Motor neuron (in vitro differentiated cells): ENCODE data around the gene CFAP58. TPM values are rescaled to one million over a fixed set of nuclear protein-coding genes. Genes with fewer than 3 reads are reported as not detected.

Experiments
- ATAC-seq, 8 experiments: fragments of 200-7000 bp; cut with Tn5 transposase; replicated peaks in 6 of 8; 2 replicates each; pipeline ENCODE4 v1.8.0; 2021; ENCODE audit warnings: mild to moderate bottlenecking in 8 of 8, moderate library complexity in 8 of 8
- H3K27ac ChIP-seq, 2 donors: fragments of 250-450 bp; sonication (Bioruptor Pico); 2 replicates each; pipeline ENCODE4 v1.9.0; 2021; ENCODE audit warnings: antibody characterized with exemption in 2 of 2, mild to moderate bottlenecking in 2 of 2, moderate library complexity in 1 of 2
- H3K4me1 ChIP-seq, 2 donors: fragments of 250-450 bp; sonication (Bioruptor Pico); replicated peaks in 1 of 2; 2 replicates each; pipeline ENCODE4 v1.6.1; 2021; ENCODE audit warnings: antibody characterized with exemption in 2 of 2, mild to moderate bottlenecking in 2 of 2, moderate library complexity in 1 of 2
- H3K4me3 ChIP-seq, 5 donors: fragments of 250-450 bp; sonication (Bioruptor Pico); 2 replicates each; pipeline ENCODE4 v1.9.0; 2021; ENCODE audit warnings: antibody characterized with exemption in 5 of 5, mild to moderate bottlenecking in 5 of 5, moderate library complexity in 4 of 5
- WGBS, 10 experiments: fragments of 450-650 bp; shearing (Covaris generic); methylation state at CpG; one replicate each; pipeline ENCODE4 v1.0.0; 2022; 5-methylcytosine and 5-hydroxymethylcytosine counted together
- in situ Hi-C, 9 experiments: fragments of 400-800 bp; cut with MboI; loops; one replicate each; pipeline ENCODE4 v1.15.0; 2021; ENCODE audit warnings: low sequenced_read_pairs in 9 of 9, low pct_unique_long_range_greater_than_20kb in 2 of 9; ENCODE audit not compliant: unreplicated experiment in 9 of 9
- total RNA-seq, 8 experiments: library from RNA; unstranded; fragments of 300-600 nt; gene quantifications; 2 replicates each; pipeline versions ENCODE4 v1.2.3 to v1.2.4, GENCODE V29; 2022

The CFAP58 gene
- total RNA-seq, 8 experiments from 2014 or later, result 0.58 to 1.8 (median 1.3) TPM

DNA sequence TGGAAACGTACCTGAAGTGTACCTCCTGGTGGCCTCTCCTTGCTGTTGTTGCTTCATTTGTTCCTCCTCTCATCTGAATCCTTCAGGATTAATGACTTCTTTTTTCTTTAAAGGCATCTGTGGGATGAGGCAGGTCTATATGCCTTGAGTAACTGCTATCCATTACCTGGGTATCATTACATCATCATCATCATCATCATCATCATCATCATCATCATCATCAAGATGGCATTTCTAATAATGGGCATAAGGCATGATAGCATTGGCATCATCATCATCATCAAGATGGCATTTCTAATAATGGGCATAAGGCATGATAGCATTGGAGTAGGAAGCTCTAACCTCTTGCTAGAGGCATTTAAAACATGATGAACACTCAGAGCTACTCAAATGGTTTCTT, 59.9 kb downstream of the CFAP58 start:
- WGBS, 10 experiments, result 43 to 100% (median 84%) methylated on average over 1 of the region's 1 CpG
- in situ Hi-C loops, result loop anchor here in 2 of 9 experiments (25.0 kb wide), 2 partner anchors 149 to 199 kb away; no protein-coding TSS in a partner anchor
- no peak overlapping the region for H3K27ac ChIP-seq
- H3K4me1 ChIP-seq, result no peaks in the 10 kb centered on the region
- no peak overlapping the region for H3K4me3 ChIP-seq
- ATAC-seq, result no peak

- H3K4me1 ChIP-seq, result no peaks in the 10 kb centered on the region
- 33 to 100% (median 76%) methylated on average over 1 to 5 of the region's 7 CpGs for WGBS, 10 experiments
- no peak overlapping the region for H3K27ac ChIP-seq
- in situ Hi-C loops, result loop anchor here in 2 of 9 experiments (25.0 kb wide), 2 partner anchors 147 to 197 kb away; no protein-coding TSS in a partner anchor
- H3K4me3 ChIP-seq, result no peak overlapping the region
- ATAC-seq, result no peak
Observed at GRCh38 chr10:104415526-104416165, 62.0 kb downstream of the CFAP58 start.

DNA sequence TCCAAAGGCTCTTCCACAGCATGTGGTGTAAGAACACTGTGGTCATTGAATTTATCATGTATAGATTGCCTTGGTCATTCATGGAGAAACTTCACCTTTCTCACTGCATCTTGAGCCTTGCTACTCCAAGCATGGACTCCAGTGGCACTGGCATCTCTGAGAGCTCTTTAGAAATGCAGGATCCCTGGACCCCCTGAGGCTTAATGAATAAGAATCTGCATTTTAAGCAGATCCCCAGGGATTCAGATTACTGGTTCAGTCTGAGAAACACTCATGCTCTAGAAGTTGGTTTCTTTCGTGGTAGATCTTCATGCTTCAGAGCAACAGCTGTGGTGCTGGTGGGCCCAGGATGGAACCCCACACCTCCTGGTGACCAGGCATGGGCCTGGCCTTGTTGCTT, 63.2 kb downstream of the CFAP58 start:
- 80 to 100% (median 80%) methylated on average over 1 of the region's 1 CpG; no CpG with 5 or more reads in 6 of the 10 experiments for WGBS, 10 experiments
- no peak overlapping the region for H3K4me3 ChIP-seq
- H3K27ac ChIP-seq, result no peak overlapping the region
- H3K4me1 ChIP-seq, result no peaks in the 10 kb centered on the region
- no peak for ATAC-seq
- in situ Hi-C loops, result loop anchor here in 2 of 9 experiments (25.0 kb wide), 2 partner anchors 145 to 195 kb away; no protein-coding TSS in a partner anchor

DNA sequence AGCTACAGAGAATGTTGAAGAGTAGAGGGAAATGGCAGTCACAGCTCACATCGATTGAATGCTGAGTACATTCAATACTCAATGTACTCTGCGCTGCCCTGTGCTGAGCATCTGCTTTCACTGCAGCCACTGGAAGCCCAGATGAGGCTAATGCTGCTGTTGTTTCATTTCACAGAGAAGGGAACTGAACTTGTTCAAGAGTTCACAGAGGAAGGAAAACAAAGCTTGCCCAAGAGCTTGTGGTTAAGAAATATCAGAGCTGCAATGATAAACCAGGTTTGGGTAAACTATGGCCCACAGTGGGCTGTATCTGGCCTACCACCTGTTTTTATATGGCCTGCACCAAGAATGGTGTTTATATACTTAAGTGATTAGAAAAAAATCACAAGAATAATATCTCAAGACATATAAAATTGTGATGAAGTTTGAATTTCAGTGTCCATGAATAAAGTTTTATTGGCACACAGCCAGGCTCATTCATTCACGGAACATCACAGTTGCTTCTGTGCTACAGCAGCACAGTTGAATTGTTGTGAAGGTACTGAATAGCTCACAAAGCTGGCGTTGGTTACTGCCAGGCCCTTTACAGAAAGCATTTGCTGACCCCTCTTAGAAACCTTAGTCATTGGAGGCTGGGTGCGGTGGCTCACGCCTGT, 64.1 kb downstream of the CFAP58 start:
- 48 to 95% (median 87%) methylated on average over 1 to 6 of the region's 6 CpGs; no CpG with 5 or more reads in 2 of the 10 experiments for WGBS, 10 experiments
- no peak overlapping the region for H3K4me3 ChIP-seq
- H3K4me1 ChIP-seq, result no peaks in the 10 kb centered on the region
- H3K27ac ChIP-seq, result no peak overlapping the region
- ATAC-seq, result no peak
- in situ Hi-C loops, result loop anchor here in 2 of 9 experiments (25.0 kb wide), 2 partner anchors 145 to 195 kb away; no protein-coding TSS in a partner anchor

DNA sequence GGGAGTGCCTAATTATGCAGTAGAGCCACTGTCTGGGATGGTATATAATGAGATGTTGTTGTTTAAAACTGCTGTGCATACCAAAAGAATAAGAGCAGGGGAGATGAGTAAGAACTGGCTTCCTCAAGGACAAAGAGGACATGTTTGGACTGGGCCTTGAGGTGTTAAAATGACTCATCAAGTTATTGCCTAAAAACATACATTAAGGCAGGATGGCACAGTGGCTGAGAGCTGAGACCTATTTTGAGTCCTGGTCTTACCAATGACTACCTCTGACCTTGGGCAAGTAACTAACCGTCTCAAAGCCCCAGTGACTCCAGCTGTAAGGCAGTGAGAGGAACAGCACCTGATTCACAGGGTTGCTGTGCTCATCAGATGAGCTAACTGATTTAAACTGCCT, 71.1 kb downstream of the CFAP58 start:
- H3K27ac ChIP-seq, result no peak overlapping the region
- in situ Hi-C loops, result loop anchor here in 2 of 9 experiments (25.0 kb wide), 2 partner anchors 138 to 188 kb away; no protein-coding TSS in a partner anchor
- ATAC-seq, result peak in 4 of 8 experiments; percentile 10 to 48 (median 20)
- H3K4me3 ChIP-seq, result no peak overlapping the region
- H3K4me1 ChIP-seq, result no peaks in the 10 kb centered on the region
- WGBS, 10 experiments, result 67 to 88% (median 78%) methylated on average over 1 of the region's 1 CpG; no CpG with 5 or more reads in 6 of the 10 experiments

- 24 to 94% (median 86%) methylated on average over 2 to 5 of the region's 5 CpGs; no CpG with 5 or more reads in 5 of the 10 experiments for WGBS, 10 experiments
- H3K4me3 ChIP-seq, result no peak overlapping the region
- in situ Hi-C loops, result no loop called here
- no peaks in the 10 kb centered on the region for H3K4me1 ChIP-seq
- H3K27ac ChIP-seq, result no peak overlapping the region
- peak in 2 of 8 experiments; percentile 61 to 81 for ATAC-seq
Observed at GRCh38 chr10:104427989-104428388, 74.4 kb downstream of the CFAP58 start.

GRCh38 chr10:104429846-104430245, 76.2 kb downstream of the CFAP58 start:
- Histone ChIP-seq H3K4me1 (no peaks in the 10 kb centered on the region), H3K27ac (no peak overlapping the region), H3K4me3 (no peak overlapping the region)
- in situ Hi-C loops, result no loop called here
- WGBS, 10 experiments, result 0 to 83% (median 42%) methylated on average over 1 to 3 of the region's 3 CpGs; no CpG with 5 or more reads in 1 of the 10 experiments
- no peak for ATAC-seq

DNA sequence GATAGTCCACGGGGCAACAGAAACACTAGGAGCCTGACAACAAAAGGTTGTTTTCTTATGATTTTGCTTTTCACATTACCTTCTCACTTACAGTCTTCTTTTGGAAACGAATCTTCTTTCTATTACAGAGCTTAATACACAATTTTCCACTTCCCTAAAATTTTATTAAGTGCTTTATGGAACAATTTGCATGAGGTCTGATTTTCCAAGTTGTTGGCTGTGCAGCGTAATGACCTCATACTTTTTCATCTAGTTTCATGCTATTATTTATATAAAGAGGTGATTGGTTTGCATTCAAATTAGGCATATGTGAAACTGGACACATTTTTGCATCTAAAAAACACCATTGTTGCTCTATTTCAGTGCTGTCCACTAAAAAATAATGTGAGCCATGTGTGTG, 76.7 kb downstream of the CFAP58 start:
- Histone ChIP-seq H3K4me3 (no peak overlapping the region), H3K27ac (no peak overlapping the region), H3K4me1 (no peaks in the 10 kb centered on the region)
- ATAC-seq, result no peak
- in situ Hi-C loops, result no loop called here
- WGBS, 10 experiments, result 47 to 100% (median 69%) methylated on average over 1 to 3 of the region's 3 CpGs

DNA sequence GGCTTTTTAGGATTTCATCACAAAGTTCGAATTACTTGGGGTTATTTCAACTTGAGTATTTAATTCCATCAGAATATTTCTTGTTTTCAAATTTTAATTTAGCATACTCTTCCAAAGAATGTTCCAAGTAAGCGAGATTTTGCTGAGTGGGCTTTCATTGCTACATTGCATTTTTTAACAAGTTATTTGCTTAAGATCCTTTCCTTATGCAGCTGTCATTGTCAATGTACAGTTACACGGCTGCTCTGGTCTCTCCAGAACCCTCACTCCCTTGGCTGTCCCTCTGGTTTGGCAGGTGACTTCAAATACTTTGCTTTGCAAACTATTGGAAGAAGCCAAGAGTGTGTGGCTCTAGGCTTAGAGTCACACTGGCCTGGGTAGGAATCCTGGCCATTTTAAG, 80.0 kb downstream of the CFAP58 start:
- 33 to 77% (median 65%) methylated on average over 1 to 3 of the region's 3 CpGs; no CpG with 5 or more reads in 2 of the 10 experiments for WGBS, 10 experiments

DNA sequence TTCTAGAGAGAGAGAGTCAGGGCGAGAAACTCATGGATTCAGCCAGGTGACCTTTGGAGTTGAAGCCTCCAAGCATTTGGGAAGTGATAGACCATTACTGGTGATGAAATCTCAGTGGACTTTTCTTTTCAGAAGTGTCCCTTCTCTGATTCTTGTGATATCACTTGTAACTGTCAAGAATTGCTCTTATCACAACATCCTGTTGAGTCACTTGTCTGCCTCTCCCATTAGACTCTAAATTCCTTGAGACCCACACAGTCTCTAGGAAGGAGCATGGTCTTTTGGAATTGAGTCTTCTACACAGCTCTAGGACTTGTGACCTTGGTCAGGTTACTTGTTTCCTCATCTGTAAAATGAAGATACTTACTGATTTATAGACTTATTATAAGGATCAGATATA, 81.0 kb downstream of the CFAP58 start:
- no peaks in the 10 kb centered on the region for H3K4me1 ChIP-seq
- H3K27ac ChIP-seq, result no peak overlapping the region
- 50 to 100% (median 86%) methylated on average over 1 of the region's 1 CpG; no CpG with 5 or more reads in 3 of the 10 experiments for WGBS, 10 experiments
- H3K4me3 ChIP-seq, result no peak overlapping the region
- no peak for ATAC-seq
- in situ Hi-C loops, result no loop called here

More for the DNA sequence above, 80.0 kb downstream of the CFAP58 start:
- Histone ChIP-seq H3K4me3 (no peak overlapping the region), H3K27ac (no peak overlapping the region), H3K4me1 (no peaks in the 10 kb centered on the region)
- no peak for ATAC-seq
- in situ Hi-C loops, result no loop called here

GRCh38 chr10:104435822-104436221, 82.2 kb downstream of the CFAP58 start:
- H3K4me1 ChIP-seq, result no peaks in the 10 kb centered on the region
- peak in 3 of 8 experiments; percentile 98 to 99 (median 99) for ATAC-seq
- in situ Hi-C loops, result no loop called here
- H3K27ac ChIP-seq, result no peak overlapping the region
- no peak overlapping the region for H3K4me3 ChIP-seq
- 0 to 93% (median 61%) methylated on average over 1 to 2 of the region's 2 CpGs; no CpG with 5 or more reads in 3 of the 10 experiments for WGBS, 10 experiments

DNA sequence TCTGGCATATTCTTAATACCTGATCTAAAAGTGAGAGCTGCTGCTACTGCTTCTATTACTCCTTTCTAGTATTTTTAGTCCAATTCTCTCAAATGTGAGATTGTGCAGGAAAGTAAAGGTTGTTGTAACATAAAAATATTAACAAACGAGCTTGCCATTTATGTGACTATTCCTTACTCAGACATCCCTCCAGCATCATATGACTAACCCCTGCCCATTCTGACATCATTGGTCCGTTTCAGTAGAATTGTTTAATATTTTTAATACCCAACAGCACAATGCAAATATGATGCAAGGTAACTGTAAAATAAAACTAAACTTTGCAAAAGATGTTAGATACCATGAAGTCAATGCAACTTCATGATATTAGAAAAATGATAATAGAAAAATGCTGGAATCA, 83.6 kb downstream of the CFAP58 start:
- peaks cover 0 to 8% of the 10 kb centered on the region in 2 donors for H3K4me1 ChIP-seq
- H3K27ac ChIP-seq, result no peak overlapping the region
- WGBS, 10 experiments, result 35 to 88% (median 73%) methylated on average over 2 of the region's 2 CpGs; no CpG with 5 or more reads in 2 of the 10 experiments
- no peak overlapping the region for H3K4me3 ChIP-seq
- ATAC-seq, result peak in 1 of 8 experiments; percentile 25
- in situ Hi-C loops, result no loop called here

DNA sequence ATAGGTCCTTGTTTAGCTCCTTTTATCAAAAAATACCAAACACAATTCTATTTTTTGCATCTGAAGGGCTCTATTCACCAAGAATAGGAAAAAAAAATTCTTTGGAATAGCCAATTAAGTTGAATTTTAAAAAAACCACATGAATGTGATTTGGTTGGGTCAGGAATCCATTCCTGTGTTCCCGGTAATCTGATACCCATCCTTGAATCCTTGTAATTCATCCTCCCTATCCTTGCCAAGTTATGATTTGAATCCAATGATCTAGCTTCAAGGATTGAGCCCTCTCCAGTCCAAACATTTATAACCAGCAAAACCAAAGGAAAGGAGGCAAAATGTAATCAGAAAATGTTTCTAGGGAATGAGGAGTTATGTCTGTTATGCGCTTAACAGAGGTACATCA, 86.6 kb downstream of the CFAP58 start:
- in situ Hi-C loops, result no loop called here
- Histone ChIP-seq H3K27ac (no peak overlapping the region), H3K4me1 (peaks cover 0 to 19% of the 10 kb centered on the region in 2 donors), H3K4me3 (no peak overlapping the region)
- no peak for ATAC-seq
- 50 to 100% (median 89%) methylated on average over 1 to 2 of the region's 2 CpGs; no CpG with 5 or more reads in 2 of the 10 experiments for WGBS, 10 experiments
